Neuronal stem cell (in vitro differentiated cells): ENCODE results near the gene SFRP2.

Source experiments
- DNase-seq: peaks from one replicate; pipeline ENCODE4 v3.0.0-alpha.2; 2013; ENCODE audit warnings: low spot score
- H2AFZ ChIP-seq: one replicate; pipeline ENCODE4 v1.6.1; 2013; ENCODE audit warnings: mild to moderate bottlenecking, low read length, inconsistent platforms
- H2AK5ac ChIP-seq: 2 replicates; pipeline ENCODE4 v1.6.1; 2013; ENCODE audit warnings: low read depth, mild to moderate bottlenecking, inconsistent platforms, low read length, moderate library complexity, mixed read lengths
- H2BK120ac ChIP-seq: 2 replicates; pipeline ENCODE4 v1.6.1; 2013; ENCODE audit warnings: low read depth, mild to moderate bottlenecking, inconsistent platforms, low read length, moderate library complexity, mixed read lengths
- H2BK12ac ChIP-seq: one replicate; pipeline ENCODE4 v1.6.1; 2013; ENCODE audit warnings: low read length, inconsistent platforms
- H2BK15ac ChIP-seq: 2 replicates; pipeline ENCODE4 v1.6.1; 2013; ENCODE audit warnings: mild to moderate bottlenecking, low read length, inconsistent platforms, mixed read lengths
- H2BK5ac ChIP-seq: one replicate; pipeline ENCODE4 v1.6.1; 2013; ENCODE audit warnings: inconsistent platforms, mild to moderate bottlenecking, low read length, moderate library complexity
- H3K14ac ChIP-seq: one replicate; pipeline ENCODE4 v1.6.1; 2013; ENCODE audit warnings: low read length, inconsistent platforms
- H3K18ac ChIP-seq: 2 replicates; pipeline ENCODE4 v1.6.1; 2013; ENCODE audit warnings: low read length, inconsistent platforms
- H3K23ac ChIP-seq: 2 replicates; pipeline ENCODE4 v1.6.1; 2013; ENCODE audit warnings: low read depth, mild to moderate bottlenecking, mixed read lengths, low read length, inconsistent platforms; ENCODE audit not compliant: poor library complexity
- H3K27ac ChIP-seq: replicated peaks from 3 replicates; pipeline ENCODE4 v1.5.1; 2013; ENCODE audit warnings: low read length, inconsistent platforms
- H3K27me3 ChIP-seq, 3 experiments: 2 replicates each; pipeline ENCODE4 v1.6.1; 2013; ENCODE audit warnings: low read length in 3 of 3, mild to moderate bottlenecking in 2 of 3, inconsistent platforms in 1 of 3, low read depth in 1 of 3, mixed read lengths in 1 of 3, moderate library complexity in 1 of 3; ENCODE audit not compliant: control insufficient read depth in 3 of 3, insufficient read depth in 3 of 3
- H3K36me3 ChIP-seq, 2 donors: replicated peaks in 1 of 2; 2 replicates each; pipeline ENCODE4 v1.6.1; 2013; ENCODE audit warnings: low read length in 2 of 2; ENCODE audit not compliant: control insufficient read depth in 2 of 2, insufficient read depth in 2 of 2
- H3K4ac ChIP-seq: 2 replicates; pipeline ENCODE4 v1.6.1; 2013; ENCODE audit warnings: inconsistent platforms, mild to moderate bottlenecking, low read length, moderate library complexity
- H3K4me1 ChIP-seq, 2 donors: 1 replicate in 1 of 2; 2 replicates in 1 of 2; pipeline ENCODE4 v1.6.1; 2013; ENCODE audit warnings: low read length in 2 of 2, low read depth in 1 of 2; ENCODE audit not compliant: control insufficient read depth in 2 of 2, insufficient read depth in 1 of 2
- H3K4me2 ChIP-seq: one replicate; pipeline ENCODE4 v1.6.1; 2013; ENCODE audit warnings: mild to moderate bottlenecking, low read length, inconsistent platforms; ENCODE audit not compliant: insufficient read depth, poor library complexity, severe bottlenecking
- H3K4me3 ChIP-seq, 2 donors: 2 replicates each; pipeline ENCODE4 v1.5.1; 2013; ENCODE audit warnings: low read length in 2 of 2, mild to moderate bottlenecking in 2 of 2, inconsistent platforms in 1 of 2, moderate library complexity in 1 of 2
- H3K79me1 ChIP-seq: one replicate; pipeline ENCODE4 v1.6.1; 2013; ENCODE audit warnings: low read depth, mild to moderate bottlenecking, inconsistent platforms, low read length, moderate library complexity
- H3K9ac ChIP-seq: one replicate; pipeline ENCODE4 v1.6.1; 2013; ENCODE audit warnings: mild to moderate bottlenecking, low read depth, low read length, inconsistent platforms; ENCODE audit not compliant: poor library complexity
- H3K9me3 ChIP-seq, 2 donors: replicated peaks in 1 of 2; 2 replicates each; pipeline versions ENCODE3 to v1.6.1; 2013; ENCODE audit warnings: low read length in 2 of 2, mild to moderate bottlenecking in 2 of 2, inconsistent platforms in 1 of 2, low read depth in 1 of 2, mixed read lengths in 1 of 2, moderate library complexity in 1 of 2; ENCODE audit not compliant: control insufficient read depth in 2 of 2, insufficient read depth in 1 of 2
- H4K8ac ChIP-seq: one replicate; pipeline ENCODE4 v1.6.1; 2013; ENCODE audit warnings: low read depth, mild to moderate bottlenecking, inconsistent platforms, low read length, moderate library complexity
- H4K91ac ChIP-seq: one replicate; pipeline ENCODE4 v1.6.1; 2013; ENCODE audit warnings: low read length, low read depth, mild to moderate bottlenecking, inconsistent platforms; ENCODE audit not compliant: poor library complexity
- WGBS, 2 donors: extraction: QIAGEN DNeasy Blood & Tissue Kit; methylation state at CpG; one replicate each; pipeline ENCODE4 v1.1.7; 2013; ENCODE audit warnings: missing lambda C conversion rate in 2 of 2, mixed read lengths in 1 of 2; ENCODE audit not compliant: insufficient read length in 2 of 2, insufficient replicate concordance in 1 of 2; ENCODE audit errors: extremely low coverage in 2 of 2; 5-methylcytosine and 5-hydroxymethylcytosine counted together

Gene SFRP2

DNA sequence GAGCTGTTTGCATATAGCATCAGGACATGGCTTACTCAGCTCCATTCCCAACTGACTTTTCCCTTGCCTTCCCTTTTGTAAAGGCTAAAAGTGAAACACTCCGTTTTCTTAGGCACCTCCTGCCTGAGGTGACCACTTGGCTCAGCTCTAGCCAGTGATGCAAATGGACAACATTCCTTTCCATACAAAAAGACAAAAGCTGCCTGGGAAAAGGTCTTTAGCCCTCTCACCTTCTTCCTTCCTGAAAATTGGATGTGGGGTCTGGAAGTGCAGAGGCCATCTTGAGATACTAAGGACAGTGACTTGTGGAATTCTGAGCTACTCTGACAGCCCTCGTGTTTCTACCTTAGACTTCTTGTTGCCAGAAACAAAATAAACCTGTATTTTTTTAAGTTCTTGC is 27.7 kb upstream of the SFRP2 start:
- no CpG with 5 or more reads among the region's 2 CpGs for WGBS, 2 donors
- Histone ChIP-seq H2BK15ac (no peak overlapping the region), H4K8ac (no peak overlapping the region), H3K4me1 (peaks cover 0 to 2% of the 10 kb centered on the region in 2 donors), H2BK5ac (no peak overlapping the region), H2BK120ac (no peak overlapping the region), H4K91ac (no peak overlapping the region), H3K9ac (no peak overlapping the region), H3K18ac (no peak overlapping the region), H2AK5ac (no peak overlapping the region), H3K27me3 (no peaks in the 10 kb centered on the region), H3K36me3 (peaks cover 0 to 1% of the 10 kb centered on the region in 2 donors), H3K23ac (no peak overlapping the region), H3K79me1 (no peaks in the 10 kb centered on the region), H2AFZ (no peak overlapping the region), H3K9me3 (peaks cover 3 to 10% of the 10 kb centered on the region in 2 donors), H3K27ac (no peak overlapping the region), H3K4me3 (no peak overlapping the region), H2BK12ac (no peak overlapping the region), H3K14ac (no peak overlapping the region), H3K4me2 (no peak overlapping the region), H3K4ac (no peak overlapping the region)
- no peak for DNase-seq

DNA sequence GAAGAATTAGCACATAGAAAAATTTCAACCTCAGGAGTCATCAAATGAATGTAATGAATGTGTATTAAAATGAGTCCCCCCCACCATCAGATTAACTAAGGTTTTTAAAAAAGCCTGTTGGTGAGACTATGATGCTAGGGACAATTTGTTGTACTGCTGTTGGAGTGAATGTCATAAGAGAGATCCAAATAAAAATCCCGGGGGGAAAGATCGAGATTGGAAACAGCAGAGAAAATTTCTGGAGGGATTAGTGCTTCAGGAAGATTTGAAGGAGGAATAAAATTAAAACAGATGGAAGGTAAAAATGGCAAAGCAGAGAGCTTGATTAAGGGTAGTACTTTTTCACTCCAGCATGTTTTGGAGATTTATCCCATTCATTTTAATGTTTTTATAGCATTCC is 25.9 kb upstream of the SFRP2 start:
- Histone ChIP-seq H2AK5ac (no peak overlapping the region), H3K79me1 (no peaks in the 10 kb centered on the region), H2AFZ (no peak overlapping the region), H3K4me2 (no peak overlapping the region), H3K14ac (no peak overlapping the region), H3K9ac (no peak overlapping the region), H4K91ac (no peak overlapping the region), H3K4me3 (no peak overlapping the region), H2BK5ac (no peak overlapping the region), H3K27me3 (no peaks in the 10 kb centered on the region), H2BK12ac (no peak overlapping the region), H4K8ac (no peak overlapping the region), H3K4me1 (peaks cover 0 to 2% of the 10 kb centered on the region in 2 donors), H3K27ac (no peak overlapping the region), H3K23ac (no peak overlapping the region), H2BK15ac (no peak overlapping the region), H3K18ac (no peak overlapping the region), H2BK120ac (no peak overlapping the region), H3K4ac (no peak overlapping the region), H3K36me3 (peaks cover 0 to 1% of the 10 kb centered on the region in 2 donors), H3K9me3 (peaks cover 3 to 10% of the 10 kb centered on the region in 2 donors)
- no CpG with 5 or more reads among the region's 2 CpGs for WGBS, 2 donors
- no peak for DNase-seq

DNA sequence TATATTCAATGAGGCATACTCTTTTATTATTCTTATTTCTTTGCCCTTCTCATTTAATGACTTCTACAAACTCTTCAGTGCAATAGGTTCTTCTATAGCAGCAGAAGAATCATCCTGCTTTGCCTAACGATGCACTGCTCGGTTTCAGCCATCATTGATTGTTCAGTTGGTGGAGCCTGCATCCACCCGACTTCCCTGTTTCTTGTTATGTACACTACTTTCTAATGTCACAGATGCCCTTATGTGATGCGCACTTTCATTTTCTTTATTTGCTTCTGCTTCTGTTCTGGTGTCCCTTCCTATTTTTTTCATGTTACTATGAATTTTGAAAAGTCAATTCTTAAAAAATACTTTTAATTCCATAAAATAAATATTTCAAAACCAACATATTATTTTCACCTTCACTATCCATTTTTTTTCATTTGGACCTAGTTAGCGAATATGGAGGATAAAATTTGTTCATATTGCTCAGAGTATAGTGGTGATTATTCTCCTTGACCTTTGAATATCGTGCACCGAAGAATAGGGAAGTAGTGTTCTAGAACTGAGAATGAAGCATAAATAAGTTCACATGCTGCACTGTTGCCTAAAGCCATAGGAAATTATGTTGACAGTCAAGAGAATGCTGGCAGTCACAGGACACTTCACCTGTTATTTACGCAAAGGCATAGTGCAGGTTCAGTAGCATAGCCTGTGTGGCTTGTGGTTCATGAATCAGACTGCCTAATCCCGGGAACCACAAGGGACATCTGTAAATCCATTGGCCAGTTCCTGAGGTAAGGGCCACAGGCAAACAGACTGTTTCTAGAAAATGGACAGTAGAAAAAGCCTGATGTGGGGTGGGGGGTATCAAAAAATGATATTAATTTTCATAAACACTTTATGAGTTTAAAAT is 21.3 kb upstream of the SFRP2 start:
- H3K4me1 ChIP-seq, result peaks cover 0 to 2% of the 10 kb centered on the region in 2 donors
- H2BK120ac ChIP-seq, result no peak overlapping the region
- H2AFZ ChIP-seq, result no peak overlapping the region
- H2BK12ac ChIP-seq, result no peak overlapping the region
- no peak overlapping the region for H3K23ac ChIP-seq
- H3K79me1 ChIP-seq, result no peaks in the 10 kb centered on the region
- no peak overlapping the region for H4K8ac ChIP-seq
- no peak overlapping the region for H4K91ac ChIP-seq
- H2AK5ac ChIP-seq, result no peak overlapping the region
- no peaks in the 10 kb centered on the region for H3K27me3 ChIP-seq
- WGBS, 2 donors, result no CpG with 5 or more reads among the region's 9 CpGs
- no peak overlapping the region for H3K27ac ChIP-seq
- no peak overlapping the region for H3K18ac ChIP-seq
- no peak overlapping the region for H3K14ac ChIP-seq
- no peak overlapping the region for H2BK15ac ChIP-seq
- H3K4ac ChIP-seq, result no peak overlapping the region
- H3K9ac ChIP-seq, result no peak overlapping the region
- no peak for DNase-seq
- H2BK5ac ChIP-seq, result no peak overlapping the region
- no peak overlapping the region for H3K4me2 ChIP-seq
- no peaks in the 10 kb centered on the region for H3K36me3 ChIP-seq
- peaks cover 2 to 6% of the 10 kb centered on the region in 2 donors for H3K9me3 ChIP-seq
- H3K4me3 ChIP-seq, result no peak overlapping the region

DNA sequence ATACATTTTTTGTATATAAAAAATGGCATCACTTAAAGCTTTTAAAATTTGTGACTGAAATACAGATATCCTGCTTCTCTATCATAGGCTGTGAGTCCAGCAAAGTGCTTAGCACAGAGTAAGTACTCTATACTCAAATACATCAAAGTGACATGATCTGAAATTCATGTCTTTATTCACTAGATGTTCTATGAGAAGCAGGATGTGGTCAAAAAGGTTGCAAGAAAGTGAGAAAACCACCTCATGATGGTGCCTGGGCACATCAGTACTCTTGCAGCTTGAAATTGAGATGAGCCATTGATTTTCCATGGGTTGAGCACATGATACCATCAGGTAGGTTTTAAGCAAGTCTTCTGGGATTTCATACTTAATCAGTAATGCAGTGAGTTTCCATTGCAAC is 20.4 kb upstream of the SFRP2 start:
- Histone ChIP-seq H3K9ac (no peak overlapping the region), H3K27ac (no peak overlapping the region), H2AK5ac (no peak overlapping the region), H3K14ac (no peak overlapping the region), H2BK5ac (no peak overlapping the region), H3K4me3 (no peak overlapping the region), H4K91ac (no peak overlapping the region), H2AFZ (no peak overlapping the region), H3K4me2 (no peak overlapping the region), H3K4ac (no peak overlapping the region), H2BK120ac (no peak overlapping the region), H4K8ac (no peak overlapping the region), H3K18ac (no peak overlapping the region), H3K4me1 (peaks cover 0 to 3% of the 10 kb centered on the region in 2 donors), H3K23ac (no peak overlapping the region), H3K36me3 (no peaks in the 10 kb centered on the region), H3K79me1 (no peaks in the 10 kb centered on the region), H3K27me3 (no peaks in the 10 kb centered on the region), H2BK12ac (no peak overlapping the region), H3K9me3 (peaks cover 4 to 6% of the 10 kb centered on the region in 2 donors), H2BK15ac (no peak overlapping the region)
- no peak for DNase-seq
